Activated T-cell treated with anti-CD3 and anti-CD28 coated beads, Interleukin-2, amount 50 U/mL, for 72 hours (primary cell): ENCODE measurements around the gene CRB2. TPM values are rescaled to one million over a fixed set of nuclear protein-coding genes. Genes with fewer than 3 reads are reported as not detected.

Experiments used
- ATAC-seq, 2 donors: fragments of 150-1000 bp; cut with Tn5 transposase; replicated peaks in 1 of 2; 2 replicates each; pipeline ENCODE4 v1.10.0; 2021; ENCODE audit warnings: moderate library complexity in 2 of 2, mild to moderate bottlenecking in 1 of 2
- DNase-seq, 2 donors: peaks; one replicate each; pipeline ENCODE4 v3.0.0; 2021 to 2022; ENCODE audit warnings: mixed read lengths in 1 of 2
- H3K27ac Mint-ChIP-seq: one replicate; pipeline ENCODE4 v1.8.0; 2022; ENCODE audit warnings: mild to moderate bottlenecking, moderate library complexity, mixed read lengths
- H3K27me3 Mint-ChIP-seq: one replicate; pipeline ENCODE4 v1.8.0; 2022; ENCODE audit warnings: low read depth, mixed read lengths
- H3K36me3 Mint-ChIP-seq, 2 donors: one replicate each; pipeline ENCODE4 v1.8.0; 2022; ENCODE audit warnings: mixed read lengths in 2 of 2, mild to moderate bottlenecking in 1 of 2; ENCODE audit not compliant: insufficient read depth in 2 of 2
- H3K4me1 Mint-ChIP-seq: one replicate; pipeline ENCODE4 v1.8.0; 2022; ENCODE audit warnings: low read depth, mixed read lengths
- H3K4me3 Mint-ChIP-seq, 2 donors: one replicate each; pipeline ENCODE4 v1.8.0; 2022; ENCODE audit warnings: mild to moderate bottlenecking in 2 of 2, mixed read lengths in 2 of 2, moderate library complexity in 2 of 2
- H3K9me3 Mint-ChIP-seq, 2 donors: one replicate each; pipeline ENCODE4 v1.8.0; 2022; ENCODE audit warnings: mixed read lengths in 2 of 2
- total RNA-seq, 2 donors: library from RNA; stranded (reverse); gene quantifications; one replicate each; pipeline ENCODE4 v1.2.3, GENCODE V29; 2022

Gene CRB2
- total RNA-seq, 2 donors from 2014 or later, result not detected

DNA sequence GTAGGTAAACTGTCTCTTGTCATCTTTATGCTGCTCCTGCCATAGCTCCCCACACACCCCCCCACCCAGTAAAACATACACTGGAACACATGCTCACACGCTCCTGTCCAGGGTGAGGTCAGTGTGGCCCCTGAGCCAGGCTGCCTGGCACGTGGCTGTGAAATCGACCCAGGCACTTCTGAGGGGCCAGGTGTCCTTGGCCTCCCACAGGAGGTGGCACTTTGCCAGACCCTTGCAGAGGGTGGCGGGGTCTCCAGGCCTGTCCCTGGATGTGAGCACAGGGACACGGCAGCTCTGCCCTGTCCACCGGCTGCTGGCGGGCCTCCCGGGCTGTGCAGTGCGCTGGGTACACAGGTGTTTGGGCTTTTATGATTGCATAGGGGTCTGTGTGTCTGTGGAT, 10.0 kb upstream of the CRB2 start:
- Mint-ChIP-seq H3K4me1 (peaks cover 13% of the 10 kb centered on the region), H3K27me3 (no peaks in the 10 kb centered on the region), H3K9me3 (no peaks in the 10 kb centered on the region), H3K36me3 (no peaks in the 10 kb centered on the region), H3K4me3 (no peak overlapping the region), H3K27ac (no peak overlapping the region)
- ATAC-seq (no peak), DNase-seq (no peak)

DNA sequence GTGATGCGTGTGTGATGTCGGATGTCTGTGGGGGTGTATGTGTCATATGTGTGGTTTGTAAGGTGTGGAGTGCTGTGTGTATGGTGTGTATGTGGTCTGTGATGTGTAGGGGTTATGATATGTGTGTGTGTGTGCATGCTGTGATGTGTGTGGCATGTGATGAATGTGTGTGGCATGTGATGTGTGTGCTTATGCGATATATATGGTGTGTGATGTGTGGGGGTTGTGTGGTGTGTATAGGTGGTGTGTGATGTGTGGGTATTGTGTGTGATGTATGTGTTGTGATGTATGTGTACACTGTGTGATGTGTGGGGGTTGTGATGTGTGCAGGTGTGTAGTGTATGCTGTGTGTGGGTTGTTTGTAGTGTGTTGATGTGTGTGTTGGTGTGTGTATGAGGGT, 9.2 kb upstream of the CRB2 start:
- Mint-ChIP-seq H3K9me3 (no peaks in the 10 kb centered on the region), H3K27ac (no peak overlapping the region), H3K36me3 (no peaks in the 10 kb centered on the region), H3K27me3 (no peaks in the 10 kb centered on the region), H3K4me3 (no peak overlapping the region), H3K4me1 (peaks cover 5% of the 10 kb centered on the region)
- no peak for ATAC-seq
- no peak for DNase-seq

DNA sequence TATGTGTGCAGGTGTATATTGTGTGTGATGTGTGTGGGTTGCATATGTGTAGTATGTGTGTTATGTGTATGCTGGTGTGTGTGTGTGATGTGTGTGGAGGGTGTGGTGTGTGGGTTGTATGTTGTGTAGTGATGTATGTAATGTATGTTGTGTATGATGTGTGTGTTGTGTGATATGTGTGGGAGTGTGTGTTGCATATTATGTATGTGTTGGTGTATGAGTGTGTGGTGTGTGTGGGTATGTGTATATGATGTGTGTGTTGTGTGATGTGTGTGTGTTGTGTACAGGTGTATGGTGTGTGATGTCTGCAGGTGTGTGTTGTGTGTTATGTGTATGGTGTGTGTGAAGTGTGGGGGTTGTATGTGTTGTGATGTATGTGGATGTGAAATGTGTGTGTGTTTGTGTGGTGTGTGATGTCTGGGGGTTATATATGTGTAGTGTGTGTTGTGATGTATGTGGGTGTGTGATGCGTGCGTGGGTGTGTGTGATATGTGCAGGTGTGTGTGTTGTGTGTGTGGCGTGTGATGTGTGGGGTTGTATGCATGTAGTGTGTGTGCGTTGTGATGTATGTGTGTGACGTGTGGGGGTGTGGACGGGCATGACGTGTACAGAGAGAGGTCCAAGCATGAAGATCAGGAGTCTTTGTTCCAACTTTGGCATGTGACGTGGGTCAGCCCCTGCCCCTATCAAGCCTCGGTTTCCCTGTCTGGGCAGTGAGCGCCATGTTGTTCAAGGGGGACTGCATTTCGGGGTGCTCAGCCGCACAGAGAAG, 8.5 kb upstream of the CRB2 start:
- no peaks in the 10 kb centered on the region for H3K9me3 Mint-ChIP-seq
- ATAC-seq, result no peak
- no peak overlapping the region for H3K27ac Mint-ChIP-seq

DNA sequence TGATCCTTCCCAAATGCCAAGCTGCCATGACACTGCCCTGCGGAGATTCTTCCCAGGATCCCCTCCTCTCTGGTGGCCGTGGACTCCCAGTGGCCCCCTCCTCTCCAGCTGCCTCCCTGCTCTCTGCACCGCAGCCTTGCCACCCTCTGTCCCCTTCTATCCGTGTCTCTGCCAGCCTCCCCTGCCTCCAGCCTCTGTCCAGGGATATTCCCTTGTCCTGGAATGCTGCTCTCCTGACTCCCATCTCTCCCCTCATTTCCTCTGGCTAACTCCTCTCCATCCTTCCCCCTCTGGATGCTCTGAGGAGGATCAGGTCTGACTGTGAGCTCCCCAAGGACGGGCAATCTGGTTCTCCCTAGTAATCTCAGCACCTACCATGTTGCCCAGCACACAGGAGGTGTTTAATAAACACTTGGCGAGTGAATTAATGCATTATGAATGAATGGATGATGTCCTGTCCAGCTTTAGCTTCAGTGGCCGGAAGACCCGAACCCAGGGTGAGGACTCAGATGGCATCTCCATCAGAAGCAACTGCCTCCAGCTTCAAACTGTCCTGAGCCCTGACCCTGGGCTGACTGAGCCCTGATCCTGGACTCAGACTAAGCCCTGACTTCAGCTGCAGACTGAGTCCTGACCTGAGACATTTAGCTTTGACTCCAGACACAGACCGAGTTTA, 7.5 kb upstream of the CRB2 start:
- H3K4me1 Mint-ChIP-seq, result no peaks in the 10 kb centered on the region
- H3K27me3 Mint-ChIP-seq, result peaks cover 8% of the 10 kb centered on the region
- DNase-seq (no peak), ATAC-seq (no peak)
- H3K4me3 Mint-ChIP-seq, result no peak overlapping the region
- H3K27ac Mint-ChIP-seq, result no peak overlapping the region
- H3K9me3 Mint-ChIP-seq, result no peaks in the 10 kb centered on the region
- no peaks in the 10 kb centered on the region for H3K36me3 Mint-ChIP-seq

More for the DNA sequence above, 8.5 kb upstream of the CRB2 start:
- Mint-ChIP-seq H3K36me3 (no peaks in the 10 kb centered on the region), H3K4me3 (no peak overlapping the region), H3K4me1 (no peaks in the 10 kb centered on the region), H3K27me3 (peaks cover 3% of the 10 kb centered on the region)
- DNase-seq, result no peak

DNA sequence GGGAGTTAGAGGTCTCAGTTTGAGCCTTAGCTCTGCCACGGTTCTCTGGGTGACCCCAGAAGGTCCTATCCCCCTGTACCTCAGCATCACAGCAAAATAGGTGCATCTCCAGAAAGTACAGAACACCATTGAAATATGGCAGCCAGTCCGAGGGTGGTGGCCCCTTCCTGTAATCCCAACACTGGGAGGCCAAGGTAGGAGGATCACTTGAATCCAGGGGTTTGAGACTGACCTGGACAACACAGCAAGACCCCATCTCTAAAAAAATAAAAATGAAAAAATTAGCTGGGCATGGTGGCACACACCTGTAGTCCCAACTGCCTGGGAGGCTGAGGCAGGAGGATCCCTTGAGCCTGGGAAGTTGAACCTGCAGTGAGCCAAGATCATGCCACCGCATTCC, 7.0 kb upstream of the CRB2 start:
- peaks cover 8% of the 10 kb centered on the region for H3K27me3 Mint-ChIP-seq
- ATAC-seq, result no peak
- H3K36me3 Mint-ChIP-seq, result no peaks in the 10 kb centered on the region
- H3K4me3 Mint-ChIP-seq, result no peak overlapping the region
- DNase-seq, result no peak
- H3K4me1 Mint-ChIP-seq, result peaks cover 3% of the 10 kb centered on the region
- H3K27ac Mint-ChIP-seq, result no peak overlapping the region
- no peaks in the 10 kb centered on the region for H3K9me3 Mint-ChIP-seq

DNA sequence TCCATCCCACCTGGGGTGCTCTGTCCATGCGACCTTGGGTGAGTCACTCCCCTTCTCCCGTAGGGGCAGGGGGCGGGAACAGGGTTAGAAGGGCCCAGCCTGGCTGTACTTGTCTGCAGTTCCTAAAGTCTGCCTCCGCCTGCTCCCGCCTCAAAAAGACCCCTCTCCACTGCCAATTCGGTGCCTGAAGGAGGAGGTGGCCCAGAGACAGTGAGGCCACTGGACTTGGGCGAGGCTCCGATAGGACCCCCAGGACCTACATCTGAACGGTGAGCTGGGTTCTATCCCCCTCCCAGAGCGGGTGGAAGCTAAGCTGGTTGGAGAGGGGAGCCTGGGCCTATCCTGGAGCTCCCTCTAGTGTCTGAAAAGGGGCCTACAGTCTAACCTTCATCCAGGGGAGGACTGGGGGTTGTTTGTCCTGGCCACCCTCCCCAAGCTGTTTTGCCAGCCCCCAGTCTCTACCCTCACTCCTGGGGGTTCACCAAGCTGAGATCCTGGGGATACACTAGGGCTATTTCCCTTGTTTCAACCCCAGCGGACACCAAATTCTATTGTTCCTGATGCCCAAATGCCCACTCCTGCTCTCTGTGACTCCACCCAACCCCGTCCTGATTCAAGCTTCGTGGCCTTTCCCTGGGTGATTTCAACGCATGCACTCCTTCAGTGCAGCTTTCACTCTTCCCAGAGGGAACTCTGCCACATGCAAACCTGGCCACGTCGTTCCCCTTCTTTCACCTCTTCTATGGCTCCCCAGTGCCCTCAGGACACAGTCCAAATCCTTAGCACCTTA, 6.1 kb upstream of the CRB2 start:
- Mint-ChIP-seq H3K36me3 (no peaks in the 10 kb centered on the region), H3K27ac (no peak overlapping the region), H3K4me1 (peaks cover 7% of the 10 kb centered on the region), H3K27me3 (peaks cover 8% of the 10 kb centered on the region), H3K9me3 (no peaks in the 10 kb centered on the region), H3K4me3 (no peak overlapping the region)
- DNase-seq (peak; percentile 72 to 79), ATAC-seq (peak; percentile 81 to 84)

DNA sequence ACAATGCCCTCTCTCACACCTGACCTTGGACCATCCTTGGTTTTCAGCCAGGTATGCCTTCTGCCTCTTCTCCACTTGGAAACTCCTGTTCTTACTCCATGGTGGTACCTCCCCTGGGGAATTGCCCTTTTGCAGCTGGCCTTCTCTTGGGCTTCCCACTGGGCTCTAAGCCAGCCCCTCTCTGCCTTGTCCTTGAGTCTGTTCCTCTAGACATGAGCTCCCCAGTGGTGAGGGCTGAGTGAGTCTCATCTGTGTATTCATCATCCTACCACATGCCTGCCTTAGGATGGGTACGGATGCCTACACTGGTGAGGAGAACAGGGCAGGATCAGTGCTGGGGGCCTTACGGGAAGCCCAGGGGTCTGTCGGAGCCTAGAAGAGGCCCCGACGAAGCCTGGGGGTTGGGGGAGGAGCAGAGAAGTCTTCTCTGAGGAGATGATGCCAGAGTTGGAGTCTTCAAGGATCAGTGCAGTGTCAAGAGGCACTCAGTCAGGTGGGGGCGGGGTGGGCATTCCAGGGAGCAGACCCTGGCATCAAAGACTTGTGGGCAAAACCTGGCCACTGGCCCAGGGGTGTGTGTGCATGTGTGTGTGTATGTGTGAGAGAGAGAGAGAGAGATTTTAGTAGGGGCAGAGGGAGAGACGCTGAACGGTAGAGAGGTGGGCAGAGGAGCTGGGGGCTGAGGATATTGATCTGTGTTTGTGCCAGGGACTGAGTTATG, 5.2 kb upstream of the CRB2 start:
- no peak for ATAC-seq
- no peak for DNase-seq
- Mint-ChIP-seq H3K36me3 (no peaks in the 10 kb centered on the region), H3K27ac (no peak overlapping the region), H3K27me3 (peaks cover 8% of the 10 kb centered on the region), H3K9me3 (no peaks in the 10 kb centered on the region), H3K4me1 (peaks cover 7% of the 10 kb centered on the region), H3K4me3 (no peak overlapping the region)

DNA sequence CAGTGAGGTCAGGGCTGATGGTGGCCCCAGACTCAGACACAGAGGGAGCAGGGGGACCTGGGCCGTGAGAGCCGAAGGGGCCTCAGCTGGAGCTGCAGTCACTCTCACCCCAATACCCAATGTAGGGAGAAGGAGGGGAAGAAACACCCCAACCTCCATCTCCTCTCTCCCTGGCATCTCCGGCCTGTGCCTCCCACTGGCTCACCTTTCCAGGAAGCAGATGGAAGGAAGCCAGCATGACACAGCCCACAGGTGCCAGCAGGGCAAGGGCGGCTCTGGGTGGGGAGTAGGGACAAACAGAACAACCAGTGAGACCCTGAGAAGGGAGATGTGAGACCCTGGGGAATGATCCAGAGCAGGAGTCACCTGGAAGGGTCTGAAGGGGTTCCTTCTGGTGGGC, 3.0 kb upstream of the CRB2 start:
- ATAC-seq (no peak), DNase-seq (no peak)
- Mint-ChIP-seq H3K27me3 (peaks cover 8% of the 10 kb centered on the region), H3K4me1 (peaks cover 7% of the 10 kb centered on the region), H3K36me3 (no peaks in the 10 kb centered on the region), H3K9me3 (no peaks in the 10 kb centered on the region), H3K4me3 (no peak overlapping the region), H3K27ac (no peak overlapping the region)

DNA sequence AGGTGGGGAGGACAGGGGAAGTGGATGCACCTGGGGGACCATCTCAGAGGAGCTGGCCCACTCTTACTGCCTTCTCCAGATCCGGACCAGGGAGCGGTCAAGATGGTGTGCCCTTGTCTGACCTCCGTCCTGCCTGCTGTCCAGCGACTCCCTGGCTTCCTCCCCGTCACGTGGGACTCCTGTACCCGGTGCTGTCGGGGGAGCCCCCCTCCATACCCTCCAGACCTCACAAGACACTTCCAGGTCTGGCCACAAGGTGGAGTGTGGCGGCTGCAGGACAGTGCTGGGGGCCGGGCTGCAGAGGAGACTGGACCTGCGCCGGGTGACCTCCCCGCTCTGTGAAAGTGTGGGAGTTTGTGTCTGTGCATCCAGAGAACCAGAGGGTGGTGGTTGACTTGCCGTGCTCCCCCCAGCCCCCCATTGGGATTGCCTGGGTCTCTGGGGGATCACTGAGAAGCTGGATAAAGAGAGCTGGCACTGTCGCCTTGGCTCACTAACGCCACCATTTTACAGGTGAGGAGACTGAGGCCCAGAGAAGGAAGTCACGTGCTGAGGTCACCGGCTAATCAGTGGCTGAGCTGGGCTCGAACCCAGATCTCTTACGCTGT, 1.9 kb upstream of the CRB2 start:
- peak; percentile 76 to 77 for ATAC-seq
- DNase-seq, result peak; percentile 68 to 71
- Mint-ChIP-seq H3K4me3 (no peak overlapping the region), H3K27ac (no peak overlapping the region), H3K36me3 (no peaks in the 10 kb centered on the region), H3K9me3 (no peaks in the 10 kb centered on the region), H3K27me3 (peaks cover 8% of the 10 kb centered on the region), H3K4me1 (peaks cover 12% of the 10 kb centered on the region)

DNA sequence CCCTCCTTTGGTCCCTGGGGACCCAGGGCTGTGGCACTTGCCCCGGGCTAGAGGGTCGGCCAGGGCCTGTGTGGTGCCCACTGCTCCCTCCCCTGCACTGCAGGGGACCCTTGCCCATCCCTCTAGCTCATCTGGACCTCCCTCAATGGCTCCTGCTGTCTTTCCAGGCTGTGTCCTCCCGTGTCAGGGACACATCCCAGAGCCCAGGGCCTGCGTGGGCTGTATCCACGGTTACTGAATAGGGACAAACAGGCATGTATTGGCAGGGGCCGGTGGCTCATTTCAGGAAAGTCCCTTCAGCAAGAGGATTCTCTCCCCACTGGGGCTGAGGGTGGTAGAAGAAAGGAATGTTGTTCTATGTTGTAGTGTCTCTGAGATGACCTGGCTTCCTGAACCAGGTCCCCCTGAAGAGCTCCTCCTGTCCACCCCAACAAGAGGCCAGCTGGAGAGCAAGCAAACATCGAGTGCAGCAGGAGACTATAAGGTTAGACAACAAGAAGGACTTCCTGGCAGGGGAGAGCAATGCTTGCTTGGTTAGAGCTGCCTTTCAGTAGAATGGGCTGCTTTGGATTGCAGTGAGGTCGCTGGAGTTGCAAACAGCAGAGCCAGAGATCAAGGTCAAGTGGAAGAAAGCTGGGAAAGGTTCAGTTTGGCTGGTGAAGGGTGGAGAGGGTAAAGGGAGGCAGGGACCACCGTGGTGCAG, 1.0 kb upstream of the CRB2 start:
- DNase-seq, result no peak

DNA sequence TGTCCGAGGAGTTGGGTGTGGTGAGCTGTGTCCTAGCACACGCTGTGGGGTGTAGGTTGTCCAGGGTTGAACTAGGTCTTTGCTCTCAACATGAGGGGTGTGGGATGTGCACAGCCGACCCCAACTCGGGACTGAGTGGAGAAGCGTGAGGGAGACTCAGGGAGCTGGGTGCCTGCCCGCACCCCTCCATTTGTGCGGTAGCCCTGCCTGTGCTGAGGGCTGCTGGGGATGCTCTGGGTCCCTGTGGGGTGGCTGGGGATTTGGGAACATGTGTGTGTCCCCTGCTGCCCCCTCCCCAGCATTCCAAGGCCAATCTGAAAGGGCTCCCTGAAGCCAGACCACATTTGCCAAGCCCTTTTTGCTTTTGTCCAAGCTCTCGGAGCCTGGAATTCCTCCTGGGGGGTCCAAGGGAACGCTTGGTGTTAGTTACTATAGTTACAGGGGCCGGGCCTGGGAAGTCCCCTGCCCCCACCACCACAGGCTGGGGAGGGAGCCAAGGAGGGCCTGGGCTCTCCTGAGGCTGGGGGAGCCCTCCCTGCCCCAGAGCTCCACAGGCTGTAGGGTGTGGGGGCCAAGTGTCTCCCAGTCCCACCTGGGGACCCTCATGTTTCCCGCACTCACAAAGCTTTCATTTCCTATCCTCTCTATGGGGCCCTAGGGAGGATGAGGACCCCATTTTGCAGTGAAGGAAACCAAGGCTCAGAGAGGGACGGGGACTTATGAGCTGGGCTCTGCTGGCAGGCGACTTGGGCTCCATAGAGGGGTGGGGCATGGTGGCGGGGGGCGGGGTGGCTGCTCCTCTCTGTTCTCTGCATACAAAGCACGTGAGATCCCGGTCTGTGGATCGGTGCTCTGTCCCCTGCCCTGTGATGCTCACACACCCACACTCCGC, 1.1 kb downstream of the CRB2 start:
- Mint-ChIP-seq H3K9me3 (no peaks in the 10 kb centered on the region), H3K4me3 (no peak overlapping the region), H3K27me3 (peaks cover 8% of the 10 kb centered on the region), H3K27ac (no peak overlapping the region), H3K36me3 (no peaks in the 10 kb centered on the region), H3K4me1 (peaks cover 23% of the 10 kb centered on the region)
- DNase-seq, result no peak
- no peak for ATAC-seq

More for the DNA sequence above, 1.0 kb upstream of the CRB2 start:
- Mint-ChIP-seq H3K27me3 (peaks cover 8% of the 10 kb centered on the region), H3K27ac (no peak overlapping the region), H3K4me3 (no peak overlapping the region), H3K36me3 (no peaks in the 10 kb centered on the region), H3K4me1 (peaks cover 21% of the 10 kb centered on the region), H3K9me3 (no peaks in the 10 kb centered on the region)
- no peak for ATAC-seq
